ENCODE results near the gene TKT.
"Not testable (repeated sequence)": the region's sequence is repeated elsewhere in the genome, so short reads cannot be mapped to it uniquely, and the experiment has no call there.

The TKT gene
- total RNA-seq, result 105 to 156 reads per million in 2 donors

GRCh38 chr3:53255775-53256703 is at the start of gene TKT:
TKT (minus strand) TSS chr3:53256022; CDS start chr3:53255942, 80 bp downstream.
- DNase-seq, result peak; percentile 73

GRCh38 chr3:53303957-53304356 is 48.1 kb upstream of the TKT start:
- DNase-seq, result no peak

- no peak for DNase-seq
Observed at GRCh38 chr3:53303549-53303948, 47.7 kb upstream of the TKT start.

GRCh38 chr3:53300826-53301225 is 45.0 kb upstream of the TKT start:
- DNase-seq, result no peak

GRCh38 chr3:53299611-53300023 is 43.8 kb upstream of the TKT start:
- DNase-seq, result not testable (repeated sequence)

GRCh38 chr3:53295410-53295809 is 39.6 kb upstream of the TKT start:
- DNase-seq, result no peak

- DNase-seq, result no peak
Observed at GRCh38 chr3:53293867-53294266, 38.0 kb upstream of the TKT start.

GRCh38 chr3:53288214-53288613 is 32.4 kb upstream of the TKT start:
- no peak for DNase-seq

- no peak for DNase-seq
Observed at GRCh38 chr3:53287131-53287629, 31.4 kb upstream of the TKT start.

GRCh38 chr3:53286727-53287126 is 30.9 kb upstream of the TKT start:
- no peak for DNase-seq

- no peak for DNase-seq
Observed at GRCh38 chr3:53282581-53282980, 26.8 kb upstream of the TKT start.

- no peak for DNase-seq
Observed at GRCh38 chr3:53278667-53279066, 22.8 kb upstream of the TKT start.

GRCh38 chr3:53274938-53275605 is 19.2 kb upstream of the TKT start:
- no peak for DNase-seq

GRCh38 chr3:53273146-53273670 is 17.4 kb upstream of the TKT start:
- DNase-seq, result no peak

GRCh38 chr3:53269888-53270880 is 14.4 kb upstream of the TKT start:
- no peak for DNase-seq

GRCh38 chr3:53269193-53269592 is 13.4 kb upstream of the TKT start:
- DNase-seq, result not testable (repeated sequence)

GRCh38 chr3:53267766-53268165 is 11.9 kb upstream of the TKT start:
- DNase-seq, result no peak

- no peak for DNase-seq
Observed at GRCh38 chr3:53264718-53265117, 8.9 kb upstream of the TKT start.

- no peak for DNase-seq
Observed at GRCh38 chr3:53263907-53264306, 8.1 kb upstream of the TKT start.

GRCh38 chr3:53261712-53262111 is 5.9 kb upstream of the TKT start:
- DNase-seq, result no peak

- DNase-seq, result no peak
Observed at GRCh38 chr3:53260286-53260785, 4.5 kb upstream of the TKT start.
